HepG2 (cell line): Measurements from ENCODE around the gene ZNF212. TPM values are rescaled to one million over a fixed set of nuclear protein-coding genes. Genes with fewer than 3 reads are reported as not detected.

Experiments used
- BHLHE40 ChIP-seq: IDR thresholded peaks from 2 replicates; pipeline ENCODE4 v1.6.1; 2011; ENCODE audit warnings: low read length, improper control_type of control experiment
- HDAC2 ChIP-seq: sonication (generic); formaldehyde crosslinking; IDR thresholded peaks from 2 replicates; pipeline ENCODE4 v1.4.0; 2020; ENCODE audit warnings: missing genetic modification reagents
- HNRNPLL ChIP-seq: fragments of 200-400 bp; formaldehyde crosslinking; IDR thresholded peaks from 2 replicates; pipeline ENCODE4 v1.6.1; 2017; ENCODE audit warnings: mild to moderate bottlenecking, low read depth, low read length; ENCODE audit not compliant: poor library complexity, severe bottlenecking
- NONO ChIP-seq, 2 experiments: fragments of 450-650 bp in 1 of 2; sonication (generic) in 1 of 2; formaldehyde crosslinking in 1 of 2; IDR thresholded peaks in 1 of 2; conservative IDR thresholded peaks in 1 of 2; 2 replicates each; pipeline versions ENCODE4 v1.6.1 to v1.8.0; 2017 to 2022; ENCODE audit warnings: mild to moderate bottlenecking in 1 of 2, missing genetic modification reagents in 1 of 2, moderate library complexity in 1 of 2
- PRMT3 ChIP-seq: sonication (generic); formaldehyde crosslinking; IDR thresholded peaks from 2 replicates; pipeline ENCODE4 v1.8.1; 2022; ENCODE audit warnings: low read depth, mild to moderate bottlenecking, moderate library complexity, missing genetic modification reagents, borderline replicate concordance
- RFX3 ChIP-seq: IDR thresholded peaks from 2 replicates; pipeline ENCODE4 v1.6.1; 2016; ENCODE audit warnings: missing biosample characterization, missing genetic modification reagents
- SP5 ChIP-seq: IDR thresholded peaks from 2 replicates; pipeline ENCODE4 v1.6.1; 2016; ENCODE audit warnings: low read depth, borderline replicate concordance
- ZBTB33 ChIP-seq: sonication (generic); formaldehyde crosslinking; IDR thresholded peaks from 2 replicates; pipeline ENCODE4 v1.4.0; 2020; ENCODE audit warnings: missing genetic modification reagents
- ZNF580 ChIP-seq: IDR thresholded peaks from 2 replicates; pipeline ENCODE4 v1.6.1; 2016; ENCODE audit warnings: low read depth, borderline replicate concordance
- ZNF589 ChIP-seq: sonication (generic); formaldehyde crosslinking; conservative IDR thresholded peaks from 2 replicates; pipeline ENCODE4 v1.8.0; 2022; ENCODE audit warnings: mild to moderate bottlenecking, moderate library complexity, missing genetic modification reagents
- ZNF724P ChIP-seq: sonication (generic); formaldehyde crosslinking; IDR thresholded peaks from 2 replicates; pipeline ENCODE4 v1.8.0; 2022; ENCODE audit warnings: missing genetic modification reagents, borderline replicate concordance
- ZNF781 ChIP-seq: sonication (generic); formaldehyde crosslinking; IDR thresholded peaks from 2 replicates; pipeline ENCODE4 v1.5.1; 2020; ENCODE audit warnings: borderline replicate concordance, mild to moderate bottlenecking, missing genetic modification reagents; ENCODE audit errors: not compliant biosample characterization
- polyA plus RNA-seq, 8 experiments: library from polyadenylated mRNA; depleted of rRNA in 3 of 8; stranded (reverse) in 7 of 8; unstranded in 1 of 8; fragments of >200 nt; fragmentation: Illumina TruSeq in 4 of 8; extraction: Trizol in 4 of 8; gene quantifications; 2 replicates each; pipeline versions ENCODE4 v1.2.1 to v1.2.3, GENCODE V29; 2011 to 2016; ENCODE audit warnings: low read depth in 4 of 8, missing spikeins in 1 of 8, mixed read lengths in 1 of 8; ENCODE audit not compliant: insufficient read depth in 1 of 8
- total RNA-seq, 5 experiments: library from RNA; depleted of rRNA; stranded (reverse); fragments of >200 nt; fragmentation: Illumina TruSeq; extraction: Trizol; gene quantifications; 2 replicates each; pipeline ENCODE4 v1.2.3, GENCODE V29; 2016; ENCODE audit warnings: low read depth in 1 of 5
- TF ChIP-seq, protein P1 (sequence below): sonication (generic); formaldehyde crosslinking; IDR thresholded peaks from 2 replicates; pipeline ENCODE4 v1.5.0; 2020; ENCODE audit warnings: mild to moderate bottlenecking, missing genetic modification reagents
- TF ChIP-seq, protein P2 (sequence below), 2 experiments: sonication (generic) in 1 of 2; formaldehyde crosslinking in 1 of 2; IDR thresholded peaks; 2 replicates each; pipeline versions ENCODE4 v1.4.0 to v1.6.1; 2016 to 2020; ENCODE audit warnings: borderline replicate concordance in 1 of 2, low read depth in 1 of 2, mild to moderate bottlenecking in 1 of 2, missing genetic modification reagents in 1 of 2

Gene ZNF212
- total and polyA plus RNA-seq, 2 of the 13 experiments (the other 11 are each of a cell fraction or from before 2014, with no cell fraction given): 2.6 to 3.8 TPM

GRCh38 chr7:149239345-149240143 lies at the start of gene ZNF212 (continued):
- TF ChIP-seq ZBTB33 (CRISPR knock-in tag) (peak; percentile 72), SP5 (CRISPR knock-in tag) (peak; percentile 43; the same call in 1 of the 2 replicates), PRMT3 (CRISPR knock-in tag) (peak; percentile 81; the same call in 1 of the 2 replicates), ZNF589 (CRISPR knock-in tag) (no peak), ZNF580 (CRISPR knock-in tag) (peak; percentile 92), NONO (IDR thresholded peaks at IDR 0.05) (no peak), NONO (CRISPR knock-in tag; conservative IDR thresholded peaks at IDR 0.05) (peak; percentile 96), HNRNPLL (peak; percentile 45), RFX3 (CRISPR knock-in tag) (no peak), BHLHE40 (0 out of 2 replicates have a peak, but pooled peaks have one; percentile 15), ZNF724P (CRISPR knock-in tag) (peak; percentile 71; the same call in 1 of the 2 replicates), HDAC2 (CRISPR knock-in tag) (peak; percentile 95), ZNF781 (CRISPR knock-in tag) (no peak)
- TF ChIP-seq, protein P1, sequence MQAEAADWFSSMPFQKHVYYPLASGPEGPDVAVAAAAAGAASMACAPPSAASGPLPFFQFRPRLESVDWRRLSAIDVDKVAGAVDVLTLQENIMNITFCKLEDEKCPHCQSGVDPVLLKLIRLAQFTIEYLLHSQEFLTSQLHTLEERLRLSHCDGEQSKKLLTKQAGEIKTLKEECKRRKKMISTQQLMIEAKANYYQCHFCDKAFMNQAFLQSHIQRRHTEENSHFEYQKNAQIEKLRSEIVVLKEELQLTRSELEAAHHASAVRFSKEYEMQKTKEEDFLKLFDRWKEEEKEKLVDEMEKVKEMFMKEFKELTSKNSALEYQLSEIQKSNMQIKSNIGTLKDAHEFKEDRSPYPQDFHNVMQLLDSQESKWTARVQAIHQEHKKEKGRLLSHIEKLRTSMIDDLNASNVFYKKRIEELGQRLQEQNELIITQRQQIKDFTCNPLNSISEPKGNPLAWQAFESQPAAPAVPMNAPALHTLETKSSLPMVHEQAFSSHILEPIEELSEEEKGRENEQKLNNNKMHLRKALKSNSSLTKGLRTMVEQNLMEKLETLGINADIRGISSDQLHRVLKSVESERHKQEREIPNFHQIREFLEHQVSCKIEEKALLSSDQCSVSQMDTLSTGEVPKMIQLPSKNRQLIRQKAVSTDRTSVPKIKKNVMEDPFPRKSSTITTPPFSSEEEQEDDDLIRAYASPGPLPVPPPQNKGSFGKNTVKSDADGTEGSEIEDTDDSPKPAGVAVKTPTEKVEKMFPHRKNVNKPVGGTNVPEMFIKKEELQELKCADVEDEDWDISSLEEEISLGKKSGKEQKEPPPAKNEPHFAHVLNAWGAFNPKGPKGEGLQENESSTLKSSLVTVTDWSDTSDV: no peak
- TF ChIP-seq, protein P2, sequence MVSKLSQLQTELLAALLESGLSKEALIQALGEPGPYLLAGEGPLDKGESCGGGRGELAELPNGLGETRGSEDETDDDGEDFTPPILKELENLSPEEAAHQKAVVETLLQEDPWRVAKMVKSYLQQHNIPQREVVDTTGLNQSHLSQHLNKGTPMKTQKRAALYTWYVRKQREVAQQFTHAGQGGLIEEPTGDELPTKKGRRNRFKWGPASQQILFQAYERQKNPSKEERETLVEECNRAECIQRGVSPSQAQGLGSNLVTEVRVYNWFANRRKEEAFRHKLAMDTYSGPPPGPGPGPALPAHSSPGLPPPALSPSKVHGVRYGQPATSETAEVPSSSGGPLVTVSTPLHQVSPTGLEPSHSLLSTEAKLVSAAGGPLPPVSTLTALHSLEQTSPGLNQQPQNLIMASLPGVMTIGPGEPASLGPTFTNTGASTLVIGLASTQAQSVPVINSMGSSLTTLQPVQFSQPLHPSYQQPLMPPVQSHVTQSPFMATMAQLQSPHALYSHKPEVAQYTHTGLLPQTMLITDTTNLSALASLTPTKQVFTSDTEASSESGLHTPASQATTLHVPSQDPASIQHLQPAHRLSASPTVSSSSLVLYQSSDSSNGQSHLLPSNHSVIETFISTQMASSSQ (IDR thresholded peaks at IDR 0.05; ENCODE audit: low read depth): peak; percentile 51
- TF ChIP-seq, protein P2 (CRISPR knock-in tag; IDR thresholded peaks at IDR 0.05; ENCODE audit: borderline replicate concordance): peak; percentile 62; the same call in 1 of the 2 replicates
